ENCODE data around the gene LRP1B.

LRP1B gene

DNA sequence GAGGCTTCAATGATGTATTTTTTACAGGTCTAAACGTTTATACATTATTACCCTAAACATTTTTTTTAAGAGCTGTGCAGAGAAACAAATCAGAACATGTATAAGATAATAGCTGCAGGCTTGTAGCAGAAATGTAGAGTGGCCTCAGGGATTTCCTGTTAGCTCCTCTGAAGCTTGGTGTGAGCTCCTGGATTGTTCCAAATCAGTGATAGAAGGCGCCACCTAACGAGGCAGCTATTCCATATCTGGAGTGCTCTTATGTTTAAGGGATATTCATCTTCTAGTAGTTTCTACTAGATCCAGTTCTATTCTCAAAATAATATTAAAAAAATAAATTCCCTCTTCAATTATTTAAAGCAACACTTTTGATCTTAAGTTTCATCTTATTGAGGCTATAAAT lies 93.1 kb downstream of the LRP1B start:
- DNase-seq, result no peak

DNA sequence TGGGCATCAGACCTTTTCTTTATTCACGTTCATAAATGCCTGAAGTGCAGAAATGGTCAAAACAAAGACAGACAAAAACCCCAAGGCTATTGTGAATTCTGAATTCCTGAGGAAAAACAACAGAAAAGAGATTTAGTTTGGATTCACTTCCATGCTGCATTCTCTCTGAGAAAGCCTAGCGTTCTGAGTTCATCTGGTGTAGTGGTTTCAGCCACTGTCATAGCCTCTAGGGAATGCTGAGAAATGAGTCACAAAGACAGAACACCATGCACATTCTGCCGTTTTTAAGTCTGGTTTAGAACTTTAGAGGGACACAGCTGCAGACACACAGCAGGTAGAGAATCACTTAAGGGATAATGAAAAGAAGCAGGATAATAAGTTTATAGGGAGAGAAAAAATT lies 93.8 kb downstream of the LRP1B start:
- DNase-seq, result no peak

DNA sequence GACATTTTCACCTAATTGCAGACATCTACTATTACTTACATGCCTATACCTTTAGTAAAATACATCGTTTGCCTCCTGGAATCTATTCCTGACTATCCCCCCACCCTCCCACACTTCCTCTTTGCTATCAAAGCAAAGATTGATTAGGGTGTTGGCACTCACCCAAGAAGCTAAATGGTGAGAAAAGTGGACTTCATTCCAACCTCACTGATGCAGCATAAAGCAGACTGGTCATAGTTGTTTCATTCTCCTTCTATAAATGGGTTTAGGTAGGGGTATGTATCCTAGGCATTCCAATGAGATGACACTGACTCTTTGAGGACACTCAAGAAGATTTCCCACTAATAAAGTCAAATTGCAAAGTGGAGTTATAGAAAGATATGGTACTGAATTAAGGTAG lies 97.4 kb downstream of the LRP1B start:
- no peak for DNase-seq

DNA sequence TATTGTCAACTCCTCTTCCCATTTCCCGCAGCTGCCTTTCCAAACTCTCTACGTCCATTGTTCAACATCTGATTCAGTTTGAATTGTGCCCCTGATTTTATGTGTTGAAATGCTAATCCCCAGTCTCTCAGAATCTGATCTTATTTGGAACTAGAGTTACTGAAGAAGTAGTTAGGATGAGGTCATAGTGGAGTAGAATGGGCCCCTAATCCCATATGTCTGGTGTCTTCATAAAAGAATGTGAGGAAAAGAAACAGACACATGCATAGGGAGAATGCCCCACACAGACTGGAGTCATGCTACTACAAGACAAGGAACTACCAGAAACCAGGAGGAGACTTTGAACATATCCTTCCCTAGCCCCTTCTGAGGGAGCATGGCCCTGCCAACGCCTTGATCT lies 99.2 kb downstream of the LRP1B start:
- DNase-seq, result no peak

DNA sequence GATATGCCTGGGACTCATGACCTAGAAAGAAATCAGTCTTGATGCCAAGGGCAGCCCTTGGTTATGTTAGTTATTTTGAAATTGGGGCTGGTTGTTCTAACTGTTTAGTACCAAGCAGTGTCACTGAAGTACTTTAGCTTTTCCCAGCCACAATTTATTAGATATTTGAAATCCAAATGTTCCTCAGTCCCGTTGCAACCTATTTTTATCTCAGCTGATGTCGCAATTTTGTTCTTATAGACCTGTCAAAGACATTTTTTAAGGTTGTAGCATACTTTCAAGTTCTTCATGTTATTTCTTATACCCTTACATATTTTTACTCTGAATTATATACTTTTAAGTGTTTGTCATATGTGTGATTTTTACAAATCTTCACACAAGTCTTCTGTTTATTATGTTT lies 100.1 kb downstream of the LRP1B start:
- DNase-seq, result no peak

DNA sequence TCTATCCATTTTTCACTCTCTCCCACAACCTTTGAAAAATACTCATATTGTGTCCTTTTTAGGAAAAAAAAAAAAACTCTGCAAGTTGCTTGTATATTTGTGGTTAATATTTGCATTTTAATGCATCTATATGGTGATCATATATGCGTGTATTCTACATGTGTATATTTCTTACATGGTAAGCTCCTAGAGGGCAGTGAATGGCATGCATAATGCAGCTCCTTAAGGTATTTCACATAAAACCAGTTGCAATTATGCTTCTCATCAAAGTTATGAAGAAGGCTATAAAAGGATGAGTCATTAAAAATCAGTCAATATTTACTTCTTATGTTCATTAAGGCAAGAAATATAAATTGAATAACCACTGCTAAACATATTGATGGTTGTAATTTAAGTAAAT lies 100.8 kb downstream of the LRP1B start:
- DNase-seq, result no peak

DNA sequence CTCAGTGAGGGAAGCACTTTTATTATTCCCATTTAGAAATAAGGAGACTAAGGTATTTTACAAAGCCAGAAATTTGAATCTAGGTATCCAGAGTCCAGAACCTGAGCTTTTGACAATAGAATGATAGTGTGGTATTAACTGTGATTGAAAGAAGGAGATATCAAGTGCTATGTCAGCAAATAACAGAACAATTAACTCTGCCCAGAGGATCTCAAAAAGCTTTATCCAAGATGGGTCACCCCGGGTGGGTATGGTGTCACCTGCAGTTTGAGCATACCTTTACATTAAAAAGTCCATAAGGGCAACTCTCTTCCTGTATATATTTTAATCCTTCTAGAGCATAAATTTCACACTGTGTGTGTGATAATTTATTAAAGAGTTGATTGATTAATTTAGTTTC lies 105.4 kb downstream of the LRP1B start:
- no peak for DNase-seq

DNA sequence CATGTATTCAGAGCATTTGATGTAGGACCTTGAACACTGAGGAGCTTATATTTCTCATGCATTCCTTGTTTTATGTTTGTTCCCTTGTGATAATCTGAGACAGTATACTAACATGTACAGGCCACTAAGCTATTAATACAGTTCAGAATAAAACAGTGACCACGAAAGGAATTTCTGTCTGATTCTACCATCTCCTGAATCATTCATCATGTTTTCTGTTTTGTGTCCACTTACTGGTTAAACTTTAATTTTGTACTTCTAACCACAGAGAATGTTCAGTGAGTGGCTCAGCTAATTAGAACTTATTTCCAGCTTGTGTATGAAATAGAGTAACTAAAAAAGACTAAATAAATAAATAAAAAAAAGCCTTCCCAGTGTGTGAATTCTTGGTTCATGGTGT lies 110.4 kb downstream of the LRP1B start:
- no peak for DNase-seq

DNA sequence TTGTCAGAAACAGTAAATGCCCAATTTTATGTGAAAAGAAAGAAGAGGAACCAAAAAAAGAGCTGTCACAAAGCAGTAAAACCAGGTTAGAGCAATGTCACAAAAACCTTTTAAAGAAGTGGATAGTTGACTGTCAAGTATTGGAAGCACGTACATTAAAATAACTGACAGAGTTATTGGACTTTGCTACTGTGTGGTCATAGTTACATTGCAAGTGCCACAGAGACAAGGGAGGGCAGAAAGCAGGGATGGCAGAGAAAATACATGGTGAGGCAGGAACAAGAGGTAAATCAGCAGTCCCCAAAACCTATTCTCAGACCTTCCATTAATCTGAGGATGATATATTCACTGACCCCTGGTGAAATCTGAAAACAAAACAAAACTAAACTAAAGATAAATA lies 116.3 kb downstream of the LRP1B start:
- DNase-seq, result no peak

DNA sequence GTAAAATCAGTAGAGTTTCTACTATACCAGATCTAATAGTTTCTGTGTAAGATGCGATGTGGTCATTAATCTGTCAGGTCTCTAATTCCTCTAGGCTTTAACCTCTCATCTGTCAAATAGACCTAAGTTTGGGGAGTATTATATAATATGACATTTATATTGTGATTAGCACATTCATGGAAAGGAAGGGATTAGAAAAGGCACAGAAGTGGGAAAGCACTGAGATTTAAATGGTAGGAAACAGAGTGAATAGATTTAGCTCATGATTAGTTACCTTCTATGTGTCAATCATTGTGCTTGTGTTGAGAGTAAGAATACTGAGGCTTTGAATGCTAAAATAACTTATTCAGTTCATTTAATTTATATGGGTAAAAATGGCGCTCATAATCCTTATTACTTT lies 118.0 kb downstream of the LRP1B start:
- no peak for DNase-seq

DNA sequence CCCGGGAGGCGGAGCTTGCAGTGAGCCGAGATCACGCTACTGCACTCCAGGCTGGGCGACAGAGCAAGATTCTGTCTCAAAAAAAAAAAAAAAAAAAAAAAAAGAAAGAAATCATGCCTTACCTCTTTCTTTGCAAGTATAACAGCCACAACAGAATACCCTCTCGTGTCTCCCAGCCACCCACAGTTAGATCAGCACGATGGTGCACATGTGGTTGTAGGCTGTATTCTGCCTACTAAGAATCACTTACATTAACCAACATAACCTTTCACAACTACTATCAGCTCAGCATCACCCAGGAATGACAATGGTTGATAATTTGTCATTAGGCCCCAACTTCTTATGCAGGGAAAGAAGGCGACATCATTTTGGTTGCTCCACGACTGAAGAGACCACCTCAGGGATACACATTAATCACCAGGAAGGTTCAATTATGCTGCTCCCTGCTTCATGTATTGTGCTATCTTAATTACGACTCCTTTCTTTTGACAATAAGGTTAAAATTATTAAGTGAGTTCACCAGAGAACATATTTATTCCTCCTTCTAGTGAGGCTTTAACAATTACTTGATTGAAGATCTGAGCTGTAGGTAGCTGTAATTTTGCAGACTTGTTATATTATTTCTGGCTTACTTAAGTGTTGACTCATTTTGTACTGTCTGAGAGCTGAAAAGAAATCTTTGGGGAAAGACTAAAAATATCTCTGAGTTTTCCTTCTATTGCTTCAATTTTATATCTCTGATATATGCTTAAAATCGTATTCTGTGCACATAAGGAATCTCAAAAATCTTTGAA lies 120.1 kb downstream of the LRP1B start:
- no peak for DNase-seq

DNA sequence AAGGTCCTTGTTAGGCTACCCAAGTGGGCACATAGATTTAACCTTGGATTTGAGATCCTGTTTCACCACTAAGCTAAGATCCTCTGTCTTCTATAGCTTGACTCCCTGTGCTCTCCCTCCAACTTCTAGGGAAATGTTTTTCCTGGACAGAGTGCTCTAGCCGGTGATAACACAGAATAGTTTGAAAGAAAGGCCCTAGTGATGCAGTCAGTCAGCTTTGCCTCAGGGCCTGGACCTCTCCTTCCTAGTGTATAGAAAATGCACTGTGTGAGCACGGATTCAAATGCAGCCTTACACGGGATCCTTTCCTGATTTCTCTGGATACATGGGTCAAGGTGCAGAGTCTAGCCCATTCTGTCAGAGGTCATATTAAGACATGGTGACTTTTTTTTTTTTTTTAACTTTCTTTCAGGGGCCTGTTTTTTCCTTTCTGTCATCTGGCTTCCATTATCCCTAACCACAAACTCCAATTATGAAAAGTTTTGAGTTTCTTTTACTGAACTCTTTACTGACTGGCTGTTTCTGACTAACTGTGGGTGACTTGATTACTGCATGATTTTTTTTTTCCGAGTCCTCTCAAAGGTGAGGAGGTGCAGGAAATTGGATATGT lies 122.6 kb downstream of the LRP1B start:
- DNase-seq, result no peak

DNA sequence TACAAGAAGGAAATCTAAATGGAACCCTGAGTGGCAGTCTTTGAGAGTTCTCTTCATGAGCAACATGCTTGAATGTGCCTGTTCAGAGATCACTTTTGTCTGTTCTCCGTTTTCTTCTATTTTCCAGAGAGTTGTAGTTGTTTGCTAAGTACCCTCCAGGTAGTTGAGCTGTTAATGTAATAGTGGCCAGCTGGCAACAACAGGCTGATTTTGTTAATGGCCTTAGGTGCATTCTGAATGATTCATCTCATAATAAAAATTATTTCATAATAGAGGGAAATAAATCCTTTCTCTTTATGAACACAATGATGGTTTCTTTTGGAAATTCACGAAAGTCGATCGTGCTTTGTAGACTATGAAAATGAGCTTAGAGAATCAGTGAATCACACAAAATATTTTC lies 136.8 kb downstream of the LRP1B start:
- no peak for DNase-seq

DNA sequence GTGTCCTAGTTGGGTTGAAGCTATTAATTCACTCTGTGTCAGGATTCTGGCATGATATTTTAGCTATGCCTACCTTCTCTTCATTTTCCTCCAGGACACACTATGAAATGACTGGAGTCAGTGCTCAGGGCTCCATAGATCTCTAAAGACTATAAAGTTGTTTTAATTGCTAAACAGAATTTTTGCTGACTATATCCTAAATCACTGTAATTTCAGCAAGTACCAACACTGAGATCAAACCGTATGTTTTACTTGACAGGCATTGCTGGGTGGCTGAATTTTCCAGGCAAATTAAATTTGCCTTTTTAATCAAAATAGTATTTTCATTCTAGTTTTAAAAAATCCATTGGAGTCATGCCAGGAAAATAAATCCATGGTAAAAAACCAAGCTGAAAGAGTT lies 138.1 kb downstream of the LRP1B start:
- no peak for DNase-seq

DNA sequence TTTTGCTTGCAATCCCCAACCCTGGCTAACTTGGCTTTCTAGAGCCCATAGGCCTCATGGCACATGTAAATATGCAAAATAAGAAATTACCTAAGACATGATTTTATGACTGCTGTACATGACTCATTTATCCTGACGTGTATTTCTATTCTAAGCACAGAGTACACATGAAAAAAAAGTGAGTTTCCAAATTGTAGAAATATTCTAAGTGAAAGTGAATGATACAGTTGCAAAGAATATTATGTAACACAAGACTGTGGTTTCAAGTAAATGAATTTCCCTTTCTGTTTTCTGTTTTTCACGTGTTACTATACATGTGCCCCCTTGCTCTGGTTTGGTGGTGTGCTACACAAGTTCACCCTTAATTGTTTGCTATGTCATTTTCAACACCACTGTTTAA lies 162.4 kb downstream of the LRP1B start:
- DNase-seq, result no peak

DNA sequence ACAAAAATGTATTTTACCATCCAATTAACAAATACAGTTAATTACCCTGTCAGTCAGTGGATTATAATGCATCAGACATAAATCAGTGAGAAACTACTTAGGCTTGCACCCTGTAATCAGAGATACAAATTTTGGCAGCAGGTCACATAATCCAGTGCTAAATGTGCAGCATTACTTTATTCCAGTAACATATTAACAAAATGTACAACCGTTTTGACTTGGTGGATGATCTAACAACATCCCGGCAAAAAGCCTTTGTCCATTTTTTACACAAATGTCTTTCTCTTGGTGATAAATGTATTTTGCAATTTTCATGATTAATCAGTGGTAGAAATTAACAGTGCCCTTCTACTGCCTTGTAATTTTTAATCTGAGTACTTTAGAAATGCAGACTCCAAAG lies 162.8 kb downstream of the LRP1B start:
- DNase-seq, result no peak

DNA sequence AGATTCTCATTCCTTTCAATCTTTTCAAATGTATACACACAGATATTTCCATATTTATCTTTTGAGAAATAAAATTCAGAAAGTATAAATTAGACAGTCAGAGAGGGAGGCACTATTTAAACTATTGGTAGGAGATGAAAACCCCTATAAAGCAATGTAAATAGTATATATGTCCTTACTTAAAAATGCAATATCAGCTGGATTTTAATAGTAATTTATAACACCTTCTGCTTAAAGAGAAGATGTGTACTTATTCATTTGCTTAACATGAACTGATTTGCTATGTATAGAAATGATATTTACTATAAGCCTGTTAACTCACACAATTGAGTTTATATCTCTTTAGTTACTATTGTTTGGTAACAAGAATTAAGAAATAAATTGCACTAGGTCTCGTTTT lies 163.3 kb downstream of the LRP1B start:
- no peak for DNase-seq

DNA sequence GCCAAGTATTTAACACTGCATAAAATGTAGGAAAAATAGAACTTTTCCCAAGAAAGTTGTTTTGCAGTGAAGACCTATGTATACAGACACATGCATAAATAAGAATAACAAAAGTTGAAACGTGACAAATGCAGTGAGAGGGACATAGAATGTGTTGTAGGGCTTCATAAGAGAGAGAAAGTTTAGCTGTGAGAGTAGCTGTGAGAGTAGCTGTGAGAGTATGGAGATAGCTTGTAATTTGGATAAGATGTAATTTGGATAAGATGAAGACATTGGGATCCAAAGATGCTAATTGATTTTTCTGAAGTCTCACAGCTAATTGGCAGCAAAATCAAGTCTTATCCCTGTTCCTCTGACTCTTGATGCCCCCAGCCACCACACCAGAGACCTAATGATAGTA lies 170.9 kb downstream of the LRP1B start:
- no peak for DNase-seq

DNA sequence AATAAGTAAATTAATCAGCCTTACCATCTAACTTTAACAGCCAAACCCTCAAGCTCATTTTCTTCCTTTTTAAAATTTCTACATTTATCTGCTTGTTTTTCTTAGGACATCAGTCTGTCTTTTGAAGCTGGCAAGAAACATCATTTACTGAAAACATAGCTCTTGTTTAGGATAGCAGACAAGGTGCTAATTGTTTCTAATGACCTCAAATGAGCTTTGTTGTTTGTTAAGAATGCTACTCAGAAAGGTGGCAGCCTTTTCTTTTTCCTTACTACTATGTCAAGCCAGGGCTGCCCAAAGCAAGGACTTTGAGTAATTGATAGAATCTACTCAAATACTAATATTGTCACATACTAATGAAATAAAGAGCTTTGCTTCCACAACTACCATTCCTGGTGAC lies 171.8 kb downstream of the LRP1B start:
- DNase-seq, result no peak

DNA sequence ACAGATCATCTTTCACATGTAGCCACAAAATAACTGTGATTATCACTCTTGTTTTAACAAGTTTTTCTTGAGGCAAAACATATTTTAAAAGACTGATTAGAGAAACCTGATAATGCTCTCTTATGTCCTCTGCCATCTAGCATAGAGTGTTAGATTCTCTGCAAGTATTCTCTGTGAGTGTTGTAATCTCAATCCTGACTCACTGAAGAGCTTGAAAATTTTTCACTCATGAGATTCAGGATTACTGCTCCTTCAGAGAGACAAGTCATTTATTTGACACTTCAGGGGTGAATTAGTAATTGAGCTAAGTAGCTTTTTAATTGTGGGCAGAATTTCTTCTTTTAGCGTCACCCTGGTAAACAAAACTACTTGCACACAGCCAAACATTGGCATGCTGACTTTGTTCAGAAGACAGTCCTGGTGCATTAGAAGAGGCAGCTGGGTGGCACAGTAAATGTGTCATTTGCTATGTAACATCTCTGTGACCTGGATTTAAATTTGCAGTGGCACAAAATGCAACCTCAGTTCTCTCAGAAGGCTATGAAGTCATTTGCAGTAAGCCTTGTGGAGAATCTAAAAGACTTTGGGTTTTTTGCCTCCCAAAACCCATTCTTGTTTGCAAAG lies 172.9 kb downstream of the LRP1B start:
- DNase-seq, result no peak

DNA sequence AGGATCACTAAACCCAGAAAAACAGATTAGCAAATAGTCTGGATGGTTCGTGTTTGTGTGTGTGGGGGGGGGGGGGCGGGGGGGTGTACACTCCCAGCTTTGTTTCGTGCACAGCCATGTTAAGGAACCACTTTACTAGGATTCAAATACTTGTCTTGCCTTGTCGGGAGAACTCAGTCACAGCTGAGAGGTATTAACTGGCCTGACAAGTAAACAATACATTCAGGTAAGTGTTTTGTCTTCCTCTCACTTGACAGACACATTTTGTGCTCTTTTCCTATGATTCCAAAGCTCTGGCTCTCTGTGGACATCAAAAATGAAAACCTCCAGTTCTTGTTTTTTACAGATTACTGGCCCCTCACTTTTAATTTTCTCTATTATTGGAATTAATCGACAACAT lies 173.5 kb downstream of the LRP1B start:
- DNase-seq, result no peak

DNA sequence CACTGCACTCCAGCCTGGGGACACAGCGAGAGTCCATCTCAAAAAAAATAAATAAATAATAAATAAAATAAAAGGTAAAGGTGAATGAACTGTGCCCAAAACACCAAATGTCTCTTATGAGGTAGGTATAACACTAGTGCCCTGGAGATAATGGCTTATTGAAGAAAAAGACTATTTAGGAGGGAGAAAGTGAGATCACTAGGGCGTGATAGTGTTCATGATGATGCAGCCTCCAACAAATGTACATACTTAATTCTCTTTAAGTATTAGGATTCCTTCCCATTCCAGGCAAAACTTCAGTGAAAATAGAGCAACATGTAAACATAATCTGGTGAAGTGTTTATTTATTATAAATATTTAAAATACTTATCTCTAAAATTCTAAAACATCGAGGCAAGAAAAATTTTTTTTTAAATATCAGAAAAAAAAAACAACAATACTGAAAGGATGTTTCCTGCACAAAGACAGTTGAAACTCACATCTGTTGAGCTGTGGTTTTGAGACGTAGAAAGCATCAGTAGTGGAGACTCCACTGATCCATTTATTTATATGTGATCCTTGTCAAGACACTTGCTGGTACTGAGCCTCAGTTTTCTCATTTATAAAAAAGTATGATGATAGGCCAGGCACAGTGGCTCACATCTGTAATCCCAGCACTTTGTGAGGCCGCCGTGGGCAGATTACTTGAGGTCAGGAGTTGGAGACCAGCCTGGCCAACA lies 183.3 kb downstream of the LRP1B start:
- no peak for DNase-seq

DNA sequence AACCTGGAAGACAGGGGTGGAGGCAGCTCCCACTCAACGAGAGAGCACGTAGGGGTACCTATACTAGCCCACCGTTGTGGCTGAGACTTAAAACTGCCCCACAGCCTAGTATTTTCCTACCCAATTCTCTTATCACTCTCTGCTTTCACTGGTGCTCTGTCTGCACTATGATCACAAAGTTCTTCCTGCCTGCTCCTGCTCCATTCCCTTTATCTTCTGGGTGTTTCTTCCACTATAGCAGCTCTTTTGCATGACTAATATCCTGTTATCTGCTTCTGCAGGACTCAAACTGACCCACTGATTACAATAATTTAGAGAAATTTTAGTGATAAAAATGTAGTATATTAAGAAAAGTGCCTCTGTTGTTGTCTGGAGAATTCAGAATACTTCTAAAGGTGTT lies 184.8 kb downstream of the LRP1B start:
- DNase-seq, result no peak

DNA sequence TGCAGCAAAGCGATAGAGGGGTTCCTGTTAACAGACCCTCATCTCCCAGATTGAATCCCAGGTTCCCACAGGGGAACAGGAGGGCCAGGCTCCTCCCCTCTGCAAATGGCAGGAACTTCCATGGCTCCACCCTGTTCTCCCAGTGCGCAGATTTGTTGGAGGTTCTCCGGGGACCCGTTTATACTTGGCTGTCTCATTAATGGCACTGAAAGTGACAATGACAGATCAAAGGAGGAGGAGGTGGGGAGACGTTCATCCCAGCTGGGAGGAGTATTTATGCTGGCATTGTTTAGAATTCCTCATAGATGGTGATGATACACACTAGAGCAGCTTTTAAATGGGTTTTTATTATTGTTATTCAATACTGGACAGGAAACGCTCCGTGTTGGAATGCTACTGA lies 186.9 kb downstream of the LRP1B start:
- DNase-seq, result no peak
